ENCODE data around the gene BICD2.
A peak's percentile ranks its signal among the peaks of the same experiment; 100 is the strongest.

Gene BICD2

GRCh38 chr9:92747459-92748232, 17.0 kb downstream of the BICD2 start:
- DNase-seq (ENCODE audit: low spot score) = no peak

DNA sequence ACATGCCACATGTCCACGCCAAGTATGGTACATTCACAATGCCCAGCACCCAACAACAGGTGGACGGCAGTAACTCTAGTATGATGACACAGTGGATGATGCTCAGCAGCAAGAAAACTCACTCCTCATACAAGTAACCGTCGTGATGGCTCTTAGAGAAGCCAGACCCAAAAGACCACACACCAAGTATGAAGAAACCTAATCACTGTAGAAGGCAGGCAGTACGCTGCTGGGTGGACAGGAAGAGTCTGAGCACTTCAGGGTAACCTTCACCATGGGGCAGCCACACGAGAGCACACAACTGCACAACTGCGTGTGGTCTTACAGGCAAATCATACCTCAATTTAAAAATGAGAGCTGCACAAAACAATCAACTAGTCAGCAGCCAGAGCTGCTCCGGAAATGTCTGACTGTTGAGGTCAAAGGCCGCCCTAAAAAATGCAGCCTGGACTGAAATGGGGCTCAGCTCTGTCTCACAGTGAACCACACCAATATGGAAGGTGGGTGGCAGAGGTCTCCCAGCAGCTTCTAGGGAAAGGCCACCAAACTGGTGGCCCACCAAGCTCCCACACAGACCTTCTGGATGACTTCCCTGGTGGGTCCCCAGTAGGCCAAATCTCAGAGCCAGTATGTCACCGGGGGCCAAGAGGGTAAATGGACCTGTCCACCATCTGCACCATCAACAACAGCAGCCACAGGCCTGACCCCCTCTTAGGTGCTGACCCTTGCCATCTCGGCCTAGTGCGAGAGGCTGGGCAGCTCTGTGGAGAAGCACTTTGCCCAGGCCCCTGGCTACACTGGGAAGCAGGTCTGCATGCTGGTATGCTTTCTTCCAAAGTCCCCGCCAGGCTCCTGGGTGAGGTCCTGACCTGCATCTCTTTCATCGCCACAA, 17.8 kb downstream of the BICD2 start:
- peak; percentile 6 for DNase-seq (ENCODE audit: low spot score)

DNA sequence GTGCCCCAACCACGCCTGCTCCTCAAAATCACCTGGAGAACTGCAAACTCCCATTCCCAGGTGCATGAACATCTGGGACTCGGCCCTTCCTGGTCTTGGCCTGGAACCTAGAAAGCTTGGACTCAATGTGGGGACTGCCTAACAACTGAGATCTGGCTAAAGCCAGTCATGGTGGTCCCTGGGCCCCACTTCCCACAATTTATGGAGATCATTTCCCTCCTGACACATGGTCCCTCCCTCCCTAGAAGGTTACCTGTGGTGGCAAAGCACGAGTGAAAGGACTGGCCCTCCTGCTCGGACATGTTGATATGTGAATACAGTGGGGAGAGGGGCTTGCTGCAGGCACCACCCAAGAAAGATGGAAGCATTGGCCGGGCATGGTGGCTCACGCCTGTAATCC, 18.8 kb downstream of the BICD2 start:
- no peak for DNase-seq (ENCODE audit: low spot score)

DNA sequence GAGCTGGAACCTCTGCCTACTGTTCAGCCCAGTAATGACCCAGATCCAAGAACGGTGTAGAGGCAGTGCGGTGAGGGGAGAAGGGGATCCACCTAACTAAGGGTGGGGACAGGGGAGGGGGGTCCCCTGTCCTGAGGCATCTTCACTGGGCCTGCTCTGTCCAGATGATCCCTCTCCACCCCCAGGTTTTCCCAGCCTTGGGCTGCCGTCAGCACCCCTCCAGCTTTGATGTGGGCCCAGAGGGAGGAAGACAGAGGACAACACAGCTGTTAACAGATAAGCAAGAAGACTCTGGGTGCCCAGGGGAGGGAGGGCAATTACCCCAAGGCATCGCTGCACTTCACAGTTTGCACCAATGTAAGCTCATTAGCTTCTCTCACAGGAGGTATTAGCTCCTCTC, 19.3 kb downstream of the BICD2 start:
- DNase-seq (ENCODE audit: low spot score) = peak; percentile 30

DNA sequence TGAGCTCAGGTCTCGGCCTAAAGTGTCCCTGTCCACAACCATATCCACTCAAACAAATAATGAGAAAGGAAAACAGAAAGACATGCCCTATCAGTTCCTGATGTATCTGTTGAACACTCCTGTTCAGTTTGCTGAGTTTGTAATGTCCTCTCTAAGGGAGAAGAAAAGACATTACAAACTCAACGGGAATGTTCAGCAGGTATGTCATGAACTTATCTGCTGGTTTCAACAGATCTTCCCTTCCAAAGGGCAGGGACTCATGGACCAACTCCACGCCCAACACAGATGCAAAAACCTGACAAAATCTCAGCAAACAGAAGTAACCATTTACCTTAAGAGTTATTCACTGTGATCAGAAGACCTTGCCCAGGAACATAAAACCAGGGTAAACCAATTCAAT, 23.7 kb downstream of the BICD2 start:
- DNase-seq (ENCODE audit: low spot score) = no peak

GRCh38 chr9:92740446-92740961, 24.1 kb downstream of the BICD2 start:
- DNase-seq (ENCODE audit: low spot score) = no peak

DNA sequence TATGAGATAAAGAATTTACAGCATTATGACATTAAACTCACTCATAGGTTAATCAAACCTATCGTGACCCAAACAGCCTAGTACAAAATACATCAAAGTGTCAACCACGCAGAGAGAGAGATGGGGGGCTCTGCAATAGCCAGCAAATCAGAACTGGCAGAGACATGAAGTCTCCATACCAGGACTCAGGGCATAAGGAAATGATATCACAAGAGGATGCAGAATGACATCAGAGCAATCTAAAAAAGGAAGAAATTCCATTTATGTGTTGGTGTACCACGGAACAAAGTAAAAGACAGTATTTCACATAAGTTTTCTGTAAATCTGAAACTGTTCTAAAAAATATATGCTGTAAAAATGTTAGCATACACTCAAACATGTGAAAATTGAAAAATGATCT, 24.6 kb downstream of the BICD2 start:
- DNase-seq (ENCODE audit: low spot score) = no peak

DNA sequence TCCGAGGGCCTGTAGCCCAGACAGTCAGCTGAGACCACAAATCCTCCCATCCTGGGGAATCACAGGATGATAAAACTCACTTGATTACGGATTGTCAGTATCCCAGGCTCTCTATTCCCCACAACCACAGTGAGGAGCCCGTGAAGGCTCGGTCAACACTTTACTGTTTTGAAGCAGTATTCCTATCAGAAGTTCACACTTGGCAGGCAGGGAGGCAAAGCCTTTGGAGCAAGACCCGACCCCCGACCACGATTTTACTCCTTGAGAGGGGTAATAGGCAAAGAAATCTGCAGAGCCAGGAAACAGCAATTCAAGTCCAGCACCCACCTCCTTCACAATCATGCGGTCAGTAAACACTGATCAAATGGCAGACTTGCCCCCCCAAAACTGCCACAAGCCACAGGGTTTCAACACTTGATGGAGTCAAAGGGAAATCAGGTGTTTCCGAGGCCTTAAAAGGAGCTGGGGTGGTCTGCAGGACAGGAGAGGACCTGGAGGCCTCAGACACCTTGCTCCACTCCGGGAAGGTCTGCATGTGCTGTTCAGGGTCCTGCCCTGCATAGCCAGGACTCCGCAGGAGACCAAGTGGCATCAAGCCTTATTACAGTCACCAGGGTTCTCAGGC, 25.2 kb downstream of the BICD2 start:
- DNase-seq (ENCODE audit: low spot score) = no peak

DNA sequence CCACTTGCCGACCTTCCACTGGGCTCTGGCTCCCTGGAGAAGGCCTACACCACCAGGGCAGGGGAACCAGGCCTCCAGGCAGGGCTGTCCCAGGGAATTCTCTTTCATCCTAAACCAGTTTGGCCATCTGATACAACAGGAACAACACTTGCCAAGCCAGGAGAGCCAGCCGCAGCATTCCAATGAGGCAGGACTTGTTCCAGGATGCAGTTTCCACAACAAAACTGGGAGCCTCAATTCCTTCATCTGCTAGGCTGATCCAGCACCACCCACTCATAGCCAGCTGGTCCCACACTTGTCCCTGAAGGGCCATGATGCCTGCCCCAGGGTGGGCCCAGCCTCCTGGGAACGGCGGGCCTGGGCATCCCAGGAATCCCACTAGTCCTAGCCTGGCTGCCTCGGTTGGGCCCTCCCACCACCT, 26.0 kb downstream of the BICD2 start:
- DNase-seq (ENCODE audit: low spot score) = no peak

DNA sequence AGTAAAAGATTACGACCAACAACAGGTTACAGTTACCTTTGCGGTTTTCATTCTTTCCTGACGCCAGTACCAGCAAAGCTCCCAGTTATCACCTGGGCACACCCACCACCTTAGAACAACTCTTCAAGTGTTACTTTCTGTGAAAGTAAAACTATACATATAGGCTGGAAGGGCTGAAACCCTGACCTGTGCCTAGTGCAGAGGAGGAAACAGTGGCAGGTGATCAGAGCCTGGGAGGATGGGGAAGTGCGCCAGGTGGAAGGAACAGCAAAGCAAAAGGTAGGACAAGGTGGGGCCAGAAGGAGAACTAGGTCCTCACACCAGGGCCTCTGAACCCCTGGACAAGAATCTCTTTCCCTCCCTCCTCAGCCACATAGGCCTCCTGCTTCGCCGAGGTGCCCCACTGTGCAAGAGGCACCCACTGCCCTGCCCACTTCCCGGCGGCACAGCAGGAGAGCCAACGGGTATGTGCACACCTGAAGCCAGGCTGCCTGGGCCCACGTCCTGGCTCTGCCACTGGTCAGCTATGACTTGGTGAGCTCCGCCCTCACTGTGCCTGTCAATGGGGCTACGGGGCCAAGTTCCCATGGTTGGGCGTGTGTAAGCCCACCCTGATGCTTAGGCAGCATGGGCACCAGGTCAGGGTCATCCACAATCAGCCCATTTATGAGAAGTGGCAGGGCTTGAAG, 26.9 kb downstream of the BICD2 start:
- no peak for DNase-seq (ENCODE audit: low spot score)

- no peak for DNase-seq (ENCODE audit: low spot score)
Observed at GRCh38 chr9:92737216-92737606, 27.4 kb downstream of the BICD2 start.

GRCh38 chr9:92736563-92737215, 27.9 kb downstream of the BICD2 start:
- DNase-seq (ENCODE audit: low spot score) = no peak

DNA sequence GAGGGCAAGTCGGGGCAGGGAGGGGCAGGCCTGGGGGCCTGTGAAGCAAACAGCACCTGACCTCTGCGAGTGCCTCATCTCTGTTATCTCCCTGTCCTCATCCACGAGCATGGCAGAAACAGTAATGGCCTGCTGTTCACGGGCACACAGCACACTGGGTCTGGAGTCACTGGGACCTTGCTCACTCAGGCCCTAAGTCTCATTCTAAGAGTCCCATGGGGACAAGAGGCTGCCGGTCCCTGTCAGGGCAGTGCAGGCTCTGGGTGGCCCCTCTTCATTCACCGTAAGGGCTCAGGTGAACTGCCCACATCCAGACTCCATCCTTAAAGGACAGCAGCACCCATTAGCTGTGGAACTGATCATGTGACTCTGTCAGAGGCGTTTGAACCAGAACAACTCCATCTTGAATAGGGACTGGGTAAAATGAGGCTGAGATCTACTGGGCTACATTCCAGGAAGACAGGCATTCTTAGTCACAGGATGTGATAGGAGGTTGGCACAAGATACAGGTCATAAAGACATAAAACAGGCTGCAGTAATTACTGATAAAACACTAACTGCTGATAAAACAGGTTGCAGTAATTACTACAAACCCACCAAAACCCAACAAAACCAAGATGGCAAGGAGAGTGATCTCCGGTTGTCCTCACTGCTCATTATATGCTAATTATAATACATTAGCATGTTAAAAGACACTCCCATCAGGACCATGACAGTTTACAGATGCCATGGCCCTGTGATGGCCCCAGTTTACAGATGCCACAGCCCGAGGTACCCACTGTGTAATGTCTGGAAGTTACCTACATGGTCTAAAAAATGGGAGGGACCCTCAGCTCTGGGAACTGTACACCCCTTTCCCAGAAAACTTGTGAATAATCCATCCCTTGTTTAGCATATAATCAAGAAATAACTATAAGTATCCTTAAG, 28.7 kb downstream of the BICD2 start:
- no peak for DNase-seq (ENCODE audit: low spot score)

DNA sequence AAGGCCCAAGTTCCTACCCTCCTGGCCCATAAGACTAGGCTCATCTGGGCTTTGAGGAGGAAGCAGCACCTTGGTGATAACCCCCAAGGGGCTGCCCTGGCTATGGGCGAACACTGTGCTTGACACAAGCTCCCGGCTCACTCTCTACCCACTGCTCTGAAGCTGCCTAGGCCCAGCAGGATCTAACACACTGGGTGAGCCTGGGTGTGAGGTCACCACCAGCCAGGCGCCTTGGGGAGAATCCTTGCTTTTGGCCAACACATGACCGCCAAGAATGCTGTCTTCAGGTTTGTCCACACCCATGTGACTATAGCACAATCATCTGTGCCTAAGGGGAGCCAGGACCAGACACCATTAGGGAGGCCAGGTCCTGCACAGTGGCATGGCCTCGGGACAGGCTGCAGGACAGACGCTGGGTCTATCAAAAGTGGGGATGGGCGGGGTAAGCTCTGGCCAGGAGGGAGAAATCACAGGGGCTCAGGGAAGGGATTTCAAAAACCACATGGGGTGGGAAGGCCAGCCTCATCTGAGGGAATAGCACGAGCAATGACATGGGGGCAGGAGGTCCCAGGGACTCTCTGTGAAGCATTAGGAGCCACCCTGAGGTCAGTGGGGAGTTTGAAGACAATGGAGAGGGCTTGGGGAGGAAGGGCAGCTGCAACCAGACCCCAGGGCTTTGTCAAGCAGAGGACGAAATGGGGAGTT, 29.6 kb downstream of the BICD2 start:
- DNase-seq (ENCODE audit: low spot score) = peak; percentile 9

DNA sequence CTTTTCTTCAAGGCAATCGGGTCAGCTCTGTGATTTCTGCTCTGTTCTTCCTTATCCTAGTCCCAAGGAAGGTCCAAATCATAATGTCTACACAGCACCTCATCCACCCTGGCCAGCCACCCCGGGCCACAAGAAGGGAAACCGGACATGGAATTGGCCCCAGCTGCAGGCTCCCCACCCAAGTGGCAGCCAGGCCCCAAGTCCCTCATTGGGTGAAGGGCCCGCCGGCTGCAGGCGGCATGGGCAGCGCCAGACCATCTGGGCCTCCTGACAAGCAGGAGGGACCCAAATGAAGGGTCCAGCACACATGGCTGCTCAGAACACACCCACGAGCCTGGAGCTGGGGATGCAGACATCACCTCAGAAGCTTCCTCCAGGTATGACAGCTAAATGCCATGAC, 33.7 kb downstream of the BICD2 start:
- DNase-seq (ENCODE audit: low spot score) = peak; percentile 15

GRCh38 chr9:92729735-92730155, 34.9 kb downstream of the BICD2 start:
- no peak for DNase-seq (ENCODE audit: low spot score)

GRCh38 chr9:92728831-92729734, 35.5 kb downstream of the BICD2 start:
- DNase-seq (ENCODE audit: low spot score) = peak; percentile 86
